ENCODE results near the gene TDRD3.
A peak's percentile ranks its signal among the peaks of the same experiment; 100 is the strongest.

Gene TDRD3

DNA sequence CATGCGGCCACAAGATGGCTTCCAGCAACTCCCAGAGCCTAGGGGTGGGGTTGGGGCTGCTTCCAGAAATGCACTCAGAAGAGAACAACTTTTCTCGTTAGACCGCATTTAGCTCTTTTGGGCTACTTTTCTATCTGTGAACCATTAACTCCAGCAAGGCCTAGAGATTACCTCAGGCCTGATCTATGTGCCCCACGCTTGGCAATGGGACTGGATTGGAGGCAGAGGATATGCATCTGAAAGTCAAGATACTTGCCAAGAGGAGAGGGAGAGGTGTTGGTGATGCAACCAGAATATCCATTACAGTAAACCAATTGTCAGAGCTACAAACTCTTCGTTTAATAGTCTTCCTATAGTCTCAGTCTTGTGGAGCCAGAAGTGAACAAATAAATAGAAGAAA, 177.7 kb downstream of the TDRD3 start:
- H3K18ac ChIP-seq (ENCODE audit: low read length): peak overlapping the region; percentile 58
- no peak overlapping the region for H3K4me2 ChIP-seq (ENCODE audit: insufficient read depth, low read length, poor library complexity, severe bottlenecking)
- H3K27me3 ChIP-seq (ENCODE audit: control insufficient read depth in 3 of 3, insufficient read depth in 3 of 3, low read depth in 1 of 3, low read length in 3 of 3): no peaks in the 10 kb centered on the region
- H2BK12ac ChIP-seq (ENCODE audit: low read length): no peak overlapping the region
- H3K4me1 ChIP-seq (ENCODE audit: control insufficient read depth in 2 of 2, insufficient read depth in 1 of 2, low read depth in 1 of 2, low read length in 2 of 2): peaks cover 14 to 16% of the 10 kb centered on the region in 2 donors
- no peak overlapping the region for H3K23ac ChIP-seq (ENCODE audit: low read depth, low read length, poor library complexity)
- no peak overlapping the region for H3K27ac ChIP-seq (replicated peaks; ENCODE audit: low read length)
- H4K8ac ChIP-seq (ENCODE audit: low read depth, low read length): no peak overlapping the region
- no peak overlapping the region for H3K14ac ChIP-seq (ENCODE audit: low read length)
- no peak overlapping the region for H2AK5ac ChIP-seq (ENCODE audit: low read depth, low read length)
- WGBS, 2 donors (ENCODE audit: extremely low coverage in 2 of 2, insufficient read length in 2 of 2, insufficient replicate concordance in 1 of 2): no CpG with 5 or more reads among the region's 5 CpGs
- peaks cover 0 to 10% of the 10 kb centered on the region in 2 donors for H3K36me3 ChIP-seq (replicated peaks in 1 of 2; ENCODE audit: control insufficient read depth in 2 of 2, insufficient read depth in 2 of 2, low read length in 2 of 2)
- H3K79me1 ChIP-seq (ENCODE audit: low read depth, low read length): no peaks in the 10 kb centered on the region
- H4K91ac ChIP-seq (ENCODE audit: low read depth, low read length, poor library complexity): no peak overlapping the region
- no peak overlapping the region for H2BK5ac ChIP-seq (ENCODE audit: low read length)
- H3K4me3 ChIP-seq (ENCODE audit: low read length in 2 of 2): no peak overlapping the region
- H3K9ac ChIP-seq (ENCODE audit: low read depth, low read length, poor library complexity): no peak overlapping the region
- H2BK120ac ChIP-seq (ENCODE audit: low read depth, low read length): no peak overlapping the region
- H3K9me3 ChIP-seq (replicated peaks in 1 of 2; ENCODE audit: control insufficient read depth in 2 of 2, insufficient read depth in 1 of 2, low read depth in 1 of 2, low read length in 2 of 2): peaks cover 0 to 11% of the 10 kb centered on the region in 2 donors
- no peak overlapping the region for H3K4ac ChIP-seq (ENCODE audit: low read length)
- DNase-seq (ENCODE audit: low spot score): no peak
- no peak overlapping the region for H2BK15ac ChIP-seq (ENCODE audit: low read length)
- H2AFZ ChIP-seq (ENCODE audit: low read length): no peak overlapping the region

DNA sequence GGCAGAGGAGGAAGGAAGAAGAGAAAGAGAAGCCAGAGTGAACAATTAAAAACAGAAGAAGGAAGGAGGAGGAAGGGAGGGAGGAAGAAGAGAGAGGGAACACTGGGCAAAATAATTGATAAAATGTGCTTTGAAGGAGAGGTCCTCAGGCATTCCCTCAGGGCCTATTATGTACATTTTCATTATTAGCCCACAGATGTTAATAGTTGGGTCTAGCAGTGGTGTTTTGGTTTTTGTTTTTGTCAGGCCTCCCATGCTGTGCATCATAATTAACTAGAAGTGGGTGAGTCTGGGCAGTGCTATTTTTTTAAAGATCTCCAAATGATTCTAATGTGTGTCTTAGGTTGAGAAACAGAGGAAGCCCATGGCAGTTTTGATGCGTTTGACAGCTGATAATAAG, 178.1 kb downstream of the TDRD3 start:
- Histone ChIP-seq H4K91ac (ENCODE audit: low read depth, low read length, poor library complexity) (no peak overlapping the region), H4K8ac (ENCODE audit: low read depth, low read length) (no peak overlapping the region), H3K4me2 (ENCODE audit: insufficient read depth, low read length, poor library complexity, severe bottlenecking) (no peak overlapping the region), H3K4me1 (ENCODE audit: control insufficient read depth in 2 of 2, insufficient read depth in 1 of 2, low read depth in 1 of 2, low read length in 2 of 2) (peaks cover 14 to 16% of the 10 kb centered on the region in 2 donors), H2AFZ (ENCODE audit: low read length) (no peak overlapping the region), H3K27me3 (ENCODE audit: control insufficient read depth in 3 of 3, insufficient read depth in 3 of 3, low read depth in 1 of 3, low read length in 3 of 3) (no peaks in the 10 kb centered on the region), H3K9ac (ENCODE audit: low read depth, low read length, poor library complexity) (no peak overlapping the region), H2BK12ac (ENCODE audit: low read length) (no peak overlapping the region), H2BK120ac (ENCODE audit: low read depth, low read length) (no peak overlapping the region), H3K23ac (ENCODE audit: low read depth, low read length, poor library complexity) (no peak overlapping the region), H2AK5ac (ENCODE audit: low read depth, low read length) (no peak overlapping the region), H3K9me3 (replicated peaks in 1 of 2; ENCODE audit: control insufficient read depth in 2 of 2, insufficient read depth in 1 of 2, low read depth in 1 of 2, low read length in 2 of 2) (peaks cover 0 to 7% of the 10 kb centered on the region in 2 donors), H3K27ac (replicated peaks; ENCODE audit: low read length) (no peak overlapping the region), H3K36me3 (replicated peaks in 1 of 2; ENCODE audit: control insufficient read depth in 2 of 2, insufficient read depth in 2 of 2, low read length in 2 of 2) (peaks cover 0 to 7% of the 10 kb centered on the region in 2 donors), H2BK15ac (ENCODE audit: low read length) (no peak overlapping the region), H3K14ac (ENCODE audit: low read length) (no peak overlapping the region), H3K4me3 (ENCODE audit: low read length in 2 of 2) (no peak overlapping the region), H3K79me1 (ENCODE audit: low read depth, low read length) (no peaks in the 10 kb centered on the region), H3K18ac (ENCODE audit: low read length) (no peak overlapping the region), H3K4ac (ENCODE audit: low read length) (no peak overlapping the region), H2BK5ac (ENCODE audit: low read length) (no peak overlapping the region)
- WGBS, 2 donors (ENCODE audit: extremely low coverage in 2 of 2, insufficient read length in 2 of 2, insufficient replicate concordance in 1 of 2): no CpG with 5 or more reads among the region's 1 CpG
- no peak for DNase-seq (ENCODE audit: low spot score)

DNA sequence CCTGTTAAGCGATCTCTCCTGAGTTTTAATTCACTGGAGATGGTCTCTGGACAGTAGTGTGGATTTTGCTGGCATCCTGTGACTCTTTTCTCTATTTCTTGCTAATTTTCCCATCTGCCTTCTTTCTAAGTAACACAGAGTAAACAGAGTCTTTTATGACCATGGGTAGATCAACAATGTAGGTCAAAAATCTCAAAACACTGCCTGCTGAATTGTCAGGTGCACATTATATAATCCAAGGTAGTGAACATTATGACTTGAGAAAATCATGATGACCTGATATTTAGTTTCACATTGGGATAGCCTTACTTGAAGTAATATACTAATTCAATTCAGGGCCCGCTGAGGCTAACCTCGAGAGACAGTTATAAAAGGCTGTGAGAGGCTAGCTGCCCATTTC, 180.7 kb downstream of the TDRD3 start:
- Histone ChIP-seq H2BK5ac (ENCODE audit: low read length) (no peak overlapping the region), H3K9ac (ENCODE audit: low read depth, low read length, poor library complexity) (no peak overlapping the region), H4K91ac (ENCODE audit: low read depth, low read length, poor library complexity) (no peak overlapping the region), H2BK120ac (ENCODE audit: low read depth, low read length) (no peak overlapping the region), H3K23ac (ENCODE audit: low read depth, low read length, poor library complexity) (no peak overlapping the region), H3K14ac (ENCODE audit: low read length) (no peak overlapping the region), H3K36me3 (replicated peaks in 1 of 2; ENCODE audit: control insufficient read depth in 2 of 2, insufficient read depth in 2 of 2, low read length in 2 of 2) (peaks cover 0 to 5% of the 10 kb centered on the region in 2 donors), H2AK5ac (ENCODE audit: low read depth, low read length) (no peak overlapping the region), H3K27ac (replicated peaks; ENCODE audit: low read length) (no peak overlapping the region), H3K4me1 (ENCODE audit: control insufficient read depth in 2 of 2, insufficient read depth in 1 of 2, low read depth in 1 of 2, low read length in 2 of 2) (peaks cover 4 to 5% of the 10 kb centered on the region in 2 donors), H3K18ac (ENCODE audit: low read length) (no peak overlapping the region), H2BK15ac (ENCODE audit: low read length) (no peak overlapping the region), H3K4me2 (ENCODE audit: insufficient read depth, low read length, poor library complexity, severe bottlenecking) (no peak overlapping the region), H3K27me3 (ENCODE audit: control insufficient read depth in 3 of 3, insufficient read depth in 3 of 3, low read depth in 1 of 3, low read length in 3 of 3) (no peaks in the 10 kb centered on the region), H3K9me3 (replicated peaks in 1 of 2; ENCODE audit: control insufficient read depth in 2 of 2, insufficient read depth in 1 of 2, low read depth in 1 of 2, low read length in 2 of 2) (peaks cover 0 to 5% of the 10 kb centered on the region in 2 donors), H4K8ac (ENCODE audit: low read depth, low read length) (no peak overlapping the region), H2BK12ac (ENCODE audit: low read length) (no peak overlapping the region), H3K79me1 (ENCODE audit: low read depth, low read length) (no peaks in the 10 kb centered on the region), H2AFZ (ENCODE audit: low read length) (no peak overlapping the region), H3K4ac (ENCODE audit: low read length) (no peak overlapping the region), H3K4me3 (ENCODE audit: low read length in 2 of 2) (no peak overlapping the region)
- DNase-seq (ENCODE audit: low spot score): no peak
- no CpG with 5 or more reads among the region's 3 CpGs for WGBS, 2 donors (ENCODE audit: extremely low coverage in 2 of 2, insufficient read length in 2 of 2, insufficient replicate concordance in 1 of 2)

DNA sequence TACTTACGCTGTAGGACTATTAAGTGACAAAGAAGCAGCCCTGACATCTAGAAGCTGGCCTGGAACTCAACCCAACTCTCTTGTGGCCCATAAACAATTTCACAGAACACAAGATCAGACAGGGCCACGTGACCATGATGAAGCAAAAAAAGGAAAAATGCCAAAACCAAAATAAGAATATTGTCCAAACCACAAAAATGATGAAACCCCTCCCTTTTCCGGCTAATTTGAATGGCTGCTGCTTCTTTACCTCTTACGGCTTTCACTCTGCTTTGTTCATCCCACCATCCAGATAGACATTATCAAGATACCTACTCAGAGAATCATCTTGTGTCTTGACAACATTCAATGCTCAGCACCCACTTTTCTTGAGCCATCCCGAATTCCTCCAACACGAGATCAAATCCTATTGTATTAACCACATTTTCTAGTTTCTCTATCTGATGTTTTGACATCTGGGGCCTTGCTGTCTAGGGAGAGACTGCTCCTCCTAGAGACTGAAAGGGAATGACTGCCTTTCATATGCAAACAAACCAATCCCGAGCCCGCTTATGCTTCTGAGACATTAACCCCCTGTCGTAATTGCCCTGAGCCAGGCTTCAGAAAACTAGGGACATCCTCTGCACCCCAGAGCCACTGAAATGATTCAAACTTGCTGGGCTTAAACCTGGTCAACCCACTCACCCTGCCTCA, 186.3 kb downstream of the TDRD3 start:
- H2BK15ac ChIP-seq (ENCODE audit: low read length): no peak overlapping the region
- no peak overlapping the region for H2BK12ac ChIP-seq (ENCODE audit: low read length)
- no peak overlapping the region for H3K14ac ChIP-seq (ENCODE audit: low read length)
- DNase-seq (ENCODE audit: low spot score): no peak
- no peak overlapping the region for H3K18ac ChIP-seq (ENCODE audit: low read length)
- no CpG with 5 or more reads among the region's 9 CpGs for WGBS, 2 donors (ENCODE audit: extremely low coverage in 2 of 2, insufficient read length in 2 of 2, insufficient replicate concordance in 1 of 2)
- no peak overlapping the region for H2BK120ac ChIP-seq (ENCODE audit: low read depth, low read length)
- no peak overlapping the region for H3K9ac ChIP-seq (ENCODE audit: low read depth, low read length, poor library complexity)
- no peaks in the 10 kb centered on the region for H3K79me1 ChIP-seq (ENCODE audit: low read depth, low read length)
- H3K4ac ChIP-seq (ENCODE audit: low read length): no peak overlapping the region
- no peak overlapping the region for H3K27ac ChIP-seq (replicated peaks; ENCODE audit: low read length)
- H3K23ac ChIP-seq (ENCODE audit: low read depth, low read length, poor library complexity): no peak overlapping the region
- H3K4me2 ChIP-seq (ENCODE audit: insufficient read depth, low read length, poor library complexity, severe bottlenecking): no peak overlapping the region
- H3K4me1 ChIP-seq (ENCODE audit: control insufficient read depth in 2 of 2, insufficient read depth in 1 of 2, low read depth in 1 of 2, low read length in 2 of 2): peaks cover 2 to 5% of the 10 kb centered on the region in 2 donors
- H3K9me3 ChIP-seq (replicated peaks in 1 of 2; ENCODE audit: control insufficient read depth in 2 of 2, insufficient read depth in 1 of 2, low read depth in 1 of 2, low read length in 2 of 2): peaks cover 5 to 19% of the 10 kb centered on the region in 2 donors
- no peaks in the 10 kb centered on the region for H3K36me3 ChIP-seq (replicated peaks in 1 of 2; ENCODE audit: control insufficient read depth in 2 of 2, insufficient read depth in 2 of 2, low read length in 2 of 2)
- no peaks in the 10 kb centered on the region for H3K27me3 ChIP-seq (ENCODE audit: control insufficient read depth in 3 of 3, insufficient read depth in 3 of 3, low read depth in 1 of 3, low read length in 3 of 3)
- H2BK5ac ChIP-seq (ENCODE audit: low read length): no peak overlapping the region
- no peak overlapping the region for H4K8ac ChIP-seq (ENCODE audit: low read depth, low read length)
- peak overlapping the region; percentile 81 for H2AFZ ChIP-seq (ENCODE audit: low read length)
- H2AK5ac ChIP-seq (ENCODE audit: low read depth, low read length): no peak overlapping the region
- H4K91ac ChIP-seq (ENCODE audit: low read depth, low read length, poor library complexity): no peak overlapping the region
- no peak overlapping the region for H3K4me3 ChIP-seq (ENCODE audit: low read length in 2 of 2)
